CD4-positive, alpha-beta T cell (primary cell): ENCODE results near the gene DPEP3. TPM values are rescaled to one million over a fixed set of nuclear protein-coding genes. Genes with fewer than 3 reads are reported as not detected.
"Not testable (repeated sequence)": the region's sequence is repeated elsewhere in the genome, so short reads cannot be mapped to it uniquely, and the experiment has no call there.

Source experiments
- ATAC-seq: fragments of 200-7000 bp; cut with Tn5 transposase; one replicate; pipeline ENCODE4 v1.10.0; 2022; ENCODE audit warnings: mild to moderate bottlenecking; ENCODE audit not compliant: poor library complexity
- CTCF ChIA-PET: fragments of 350-600 bp; sonication (Branson Sonifier 250); formaldehyde crosslinking; loops from one replicate; lab custom pipeline; 2021; ENCODE audit warnings: antibody characterized with exemption, inconsistent platforms; lab: Charles Lee
- POLR2A ChIA-PET: fragments of 350-600 bp; sonication (Branson Sonifier 250); formaldehyde crosslinking; loops from one replicate; lab custom pipeline; 2021; ENCODE audit warnings: antibody characterized with exemption, inconsistent platforms; lab: Charles Lee
- DNase-seq, 14 experiments: peaks; one replicate each; pipeline ENCODE4 v3.0.0-alpha.2; 2013 to 2020; ENCODE audit warnings: mixed read lengths in 2 of 14
- H3K27ac ChIP-seq, 2 donors: one replicate each; pipeline versions ENCODE4 v1.5.1 to v1.7.0; 2013; ENCODE audit warnings: low read length in 2 of 2, low read depth in 1 of 2, mild to moderate bottlenecking in 1 of 2
- H3K27me3 ChIP-seq, 2 experiments: 1 replicate in 1 of 2; 2 replicates in 1 of 2; pipeline versions ENCODE4 v1.6.1 to v1.7.0; 2013; ENCODE audit warnings: low read length in 2 of 2, control low read depth in 1 of 2, mild to moderate bottlenecking in 1 of 2, moderate library complexity in 1 of 2; ENCODE audit not compliant: insufficient read depth in 2 of 2, control insufficient read depth in 1 of 2
- H3K36me3 ChIP-seq: one replicate; pipeline ENCODE4 v1.6.1; 2013; ENCODE audit warnings: low read length, control low read depth; ENCODE audit not compliant: insufficient read depth
- H3K4me1 ChIP-seq: one replicate; pipeline ENCODE4 v1.6.1; 2013; ENCODE audit warnings: low read length, control low read depth; ENCODE audit not compliant: insufficient read depth
- H3K4me3 ChIP-seq: one replicate; pipeline ENCODE4 v1.5.1; 2013; ENCODE audit warnings: mild to moderate bottlenecking, low read length, moderate library complexity
- H3K9me3 ChIP-seq, 2 experiments: 1 replicate in 1 of 2; 2 replicates in 1 of 2; pipeline versions ENCODE4 v1.6.1 to v1.7.0; 2013; ENCODE audit warnings: low read length in 2 of 2, mild to moderate bottlenecking in 2 of 2, control low read depth in 1 of 2, moderate library complexity in 1 of 2; ENCODE audit not compliant: control insufficient read depth in 1 of 2, insufficient read depth in 1 of 2
- H3K27ac Mint-ChIP-seq: one replicate; pipeline ENCODE4 v1.8.0; 2020; ENCODE audit warnings: mixed read lengths
- H3K27me3 Mint-ChIP-seq: one replicate; pipeline ENCODE4 v1.8.0; 2021; ENCODE audit warnings: mixed read lengths
- H3K36me3 Mint-ChIP-seq: one replicate; pipeline ENCODE4 v1.8.0; 2021; ENCODE audit warnings: low read depth, mixed read lengths
- H3K4me1 Mint-ChIP-seq: one replicate; pipeline ENCODE4 v1.8.0; 2021; ENCODE audit warnings: low read depth, mixed read lengths
- H3K4me3 Mint-ChIP-seq: one replicate; pipeline ENCODE4 v1.8.0; 2020; ENCODE audit warnings: mild to moderate bottlenecking, mixed read lengths
- H3K9me3 Mint-ChIP-seq: one replicate; pipeline ENCODE4 v1.8.0; 2020; ENCODE audit warnings: mixed read lengths
- CTCF ChIP-seq: fragments of 200-600 bp; IDR thresholded peaks from one replicate; pipeline ENCODE4 v1.8.0; 2022; ENCODE audit warnings: antibody characterized with exemption, mild to moderate bottlenecking
- intact Hi-C, 2 experiments: fragments of 100-400 bp; cut with DNase I in 1 of 2; cut with micrococcal nuclease in 1 of 2; formaldehyde crosslinking; loops; one replicate each; pipeline versions ENCODE4 v1.15.1 to v1.9.0; 2023 to 2025; cut with DNase I, micrococcal nuclease
- total RNA-seq, 174 experiments: library from RNA in 2 of 174; stranded (reverse) in 2 of 174; gene quantifications; one replicate each; pipeline ENCODE4 v1.2.3 and lab custom pipeline; 2021 to 2026

The DPEP3 gene
- total RNA-seq, 2 experiments from 2014 or later: 0.53 to 0.63 TPM

- Histone ChIP-seq H3K9me3 (no peaks in the 10 kb centered on the region), H3K27me3 (no peaks in the 10 kb centered on the region), H3K27ac (no peak overlapping the region), H3K4me3 (no peak overlapping the region), H3K4me1 (no peaks in the 10 kb centered on the region), H3K36me3 (no peaks in the 10 kb centered on the region)
- no peaks in the 10 kb centered on the region for H3K4me1 Mint-ChIP-seq
- ChIA-PET POLR2A (no interaction called here), CTCF (no interaction called here)
- no peak overlapping the region for H3K27ac Mint-ChIP-seq
- no peaks in the 10 kb centered on the region for H3K9me3 Mint-ChIP-seq
- no peaks in the 10 kb centered on the region for H3K27me3 Mint-ChIP-seq
- DNase-seq (no peak), ATAC-seq (no peak)
- intact Hi-C loops: no loop called here
- no peaks in the 10 kb centered on the region for H3K36me3 Mint-ChIP-seq
- no peak overlapping the region for H3K4me3 Mint-ChIP-seq
- no peak for TF ChIP-seq CTCF
These were observed 3.3 kb downstream of the DPEP3 start for GRCh38 chr16:67977005-67977404.

- POLR2A ChIA-PET: interaction anchor here (0.6 kb wide), 1 partner anchor 10 kb away, joined by 4 read pairs; no protein-coding TSS in a partner anchor
- ATAC-seq: no peak
These were observed 4.1 kb downstream of the DPEP3 start for GRCh38 chr16:67976205-67976604.

GRCh38 chr16:67975321-67976105 is 4.8 kb downstream of the DPEP3 start:
- H3K27ac ChIP-seq: no peak overlapping the region
- H3K9me3 Mint-ChIP-seq: no peaks in the 10 kb centered on the region
- POLR2A ChIA-PET: no interaction called here
- no peaks in the 10 kb centered on the region for H3K4me1 ChIP-seq
- CTCF ChIA-PET: no interaction called here
- H3K4me3 Mint-ChIP-seq: no peak overlapping the region
- no peaks in the 10 kb centered on the region for H3K9me3 ChIP-seq
- H3K27me3 Mint-ChIP-seq: no peaks in the 10 kb centered on the region
- H3K36me3 Mint-ChIP-seq: no peaks in the 10 kb centered on the region
- TF ChIP-seq CTCF: no peak
- H3K27me3 ChIP-seq: no peaks in the 10 kb centered on the region
- H3K27ac Mint-ChIP-seq: no peak overlapping the region
- no peak for DNase-seq
- intact Hi-C loops: no loop called here
- no peak for ATAC-seq
- no peaks in the 10 kb centered on the region for H3K4me1 Mint-ChIP-seq
- H3K4me3 ChIP-seq: no peak overlapping the region
- H3K36me3 ChIP-seq: no peaks in the 10 kb centered on the region

More at GRCh38 chr16:67976205-67976604, 4.1 kb downstream of the DPEP3 start:
- no peak overlapping the region for H3K4me3 Mint-ChIP-seq
- Histone ChIP-seq H3K4me1 (no peaks in the 10 kb centered on the region), H3K36me3 (no peaks in the 10 kb centered on the region), H3K4me3 (no peak overlapping the region), H3K27ac (no peak overlapping the region), H3K27me3 (no peaks in the 10 kb centered on the region), H3K9me3 (no peaks in the 10 kb centered on the region)
- H3K27ac Mint-ChIP-seq: no peak overlapping the region
- DNase-seq: no peak
- no peak for TF ChIP-seq CTCF
- no peaks in the 10 kb centered on the region for H3K27me3 Mint-ChIP-seq
- no peaks in the 10 kb centered on the region for H3K4me1 Mint-ChIP-seq
- no peaks in the 10 kb centered on the region for H3K36me3 Mint-ChIP-seq
- H3K9me3 Mint-ChIP-seq: no peaks in the 10 kb centered on the region
- intact Hi-C loops: no loop called here
- CTCF ChIA-PET: no interaction called here

GRCh38 chr16:67972285-67972684 is 8.0 kb downstream of the DPEP3 start:
- H3K4me3 ChIP-seq, H3K27ac ChIP-seq, H3K9me3 Mint-ChIP-seq, H3K27me3 Mint-ChIP-seq, H3K4me3 Mint-ChIP-seq, intact Hi-C loops, H3K36me3 ChIP-seq, H3K27me3 ChIP-seq, DNase-seq, H3K27ac Mint-ChIP-seq, ATAC-seq, H3K9me3 ChIP-seq, H3K36me3 Mint-ChIP-seq: not testable (repeated sequence)
- peaks cover 15% of the 10 kb centered on the region for H3K4me1 ChIP-seq
- ChIA-PET POLR2A (interaction anchor here (0.8 kb wide), 1 partner anchor 11 kb away, joined by 3 read pairs; no protein-coding TSS in a partner anchor), CTCF (interaction anchor here (0.7 kb wide), 1 partner anchor 83 kb away, joined by 3 read pairs; no protein-coding TSS in a partner anchor)
- H3K4me1 Mint-ChIP-seq: peaks cover 12% of the 10 kb centered on the region
